Right forelimb (tissue), 1 donor: ENCODE data around the gene MAPKAPK5.
"Not testable (repeated sequence)": the region's sequence is repeated elsewhere in the genome, so short reads cannot be mapped to it uniquely, and the experiment has no call there.

Experiments used
- DNase-seq: peaks from one replicate; pipeline ENCODE4 v3.0.0-alpha.2; 2018

Gene MAPKAPK5

GRCh38 chr12:111887926-111888745 is 46.1 kb downstream of the MAPKAPK5 start:
- DNase-seq = no peak

GRCh38 chr12:111893287-111893686 is 51.3 kb downstream of the MAPKAPK5 start:
- no peak for DNase-seq

- no peak for DNase-seq
Measured at GRCh38 chr12:111894556-111894955, 52.5 kb downstream of the MAPKAPK5 start.

- DNase-seq = no peak
Measured at GRCh38 chr12:111901182-111901581, 59.2 kb downstream of the MAPKAPK5 start.

GRCh38 chr12:111904446-111904975 is 62.5 kb downstream of the MAPKAPK5 start:
- no peak for DNase-seq

- DNase-seq = no peak
Measured at GRCh38 chr12:111905502-111905901, 63.5 kb downstream of the MAPKAPK5 start.

- DNase-seq = no peak
Measured at GRCh38 chr12:111907740-111908139, 65.7 kb downstream of the MAPKAPK5 start.

GRCh38 chr12:111925171-111925570 is 83.1 kb downstream of the MAPKAPK5 start:
- DNase-seq = no peak

GRCh38 chr12:111926631-111927030 is 84.6 kb downstream of the MAPKAPK5 start:
- no peak for DNase-seq

GRCh38 chr12:111927346-111927745 is 85.3 kb downstream of the MAPKAPK5 start:
- DNase-seq = no peak

GRCh38 chr12:111932241-111932640 is 90.2 kb downstream of the MAPKAPK5 start:
- DNase-seq = no peak

- no peak for DNase-seq
Measured at GRCh38 chr12:111936869-111937268, 94.8 kb downstream of the MAPKAPK5 start.

GRCh38 chr12:111937429-111937828 is 95.4 kb downstream of the MAPKAPK5 start:
- DNase-seq = no peak

GRCh38 chr12:111942557-111942956 is 100.5 kb downstream of the MAPKAPK5 start:
- DNase-seq = no peak

- no peak for DNase-seq
Measured at GRCh38 chr12:111943929-111944328, 101.9 kb downstream of the MAPKAPK5 start.

- not testable (repeated sequence) for DNase-seq
Measured at GRCh38 chr12:111950961-111951676, 109.1 kb downstream of the MAPKAPK5 start.
